SK-N-MC (cell line): Measurements from ENCODE around the gene DAZ3.
"Not testable (repeated sequence)": the region's sequence is repeated elsewhere in the genome, so short reads cannot be mapped to it uniquely, and the experiment has no call there.

ENCODE experiments used
- DNase-seq: peaks from one replicate; pipeline ENCODE4 v3.0.0-alpha.2; 2011; ENCODE audit warnings: low read depth, low spot score
- H3K27ac ChIP-seq: fragments of 200-600 bp; sonication (generic); 2 replicates; pipeline ENCODE4 v1.5.1; 2016; ENCODE audit warnings: mixed run types
- H3K36me3 ChIP-seq: fragments of 200-600 bp; sonication (generic); 2 replicates; pipeline ENCODE4 v1.6.1; 2017; ENCODE audit warnings: antibody characterized with exemption, low read length, mixed read lengths; ENCODE audit not compliant: insufficient read depth
- H3K4me3 ChIP-seq: fragments of 200-600 bp; sonication (generic); 2 replicates; pipeline ENCODE4 v1.5.1; 2016
- H3K9ac ChIP-seq: fragments of 200-600 bp; sonication (generic); 2 replicates; pipeline ENCODE4 v1.8.0; 2017; ENCODE audit warnings: mixed run types, mixed read lengths; ENCODE audit not compliant: insufficient read length
- H3K9me3 ChIP-seq: fragments of 200-600 bp; sonication (generic); 2 replicates; pipeline ENCODE4 v1.6.1; 2017; ENCODE audit warnings: low read depth, mild to moderate bottlenecking, antibody characterized with exemption, low read length, moderate library complexity, mixed read lengths

Gene DAZ3

GRCh38 chrY:24813293-24813692 lies at the start of gene DAZ3:
DAZ3 (minus strand) TSS chrY:24813393; CDS start chrY:24813185, 208 bp downstream.
- H3K9me3 ChIP-seq, H3K36me3 ChIP-seq, H3K27ac ChIP-seq, H3K4me3 ChIP-seq, H3K9ac ChIP-seq, DNase-seq: not testable (repeated sequence)

- not testable (repeated sequence) for H3K9me3 ChIP-seq, H3K36me3 ChIP-seq, DNase-seq, H3K4me3 ChIP-seq, H3K27ac ChIP-seq, H3K9ac ChIP-seq
Measured at GRCh38 chrY:24833619-24834018, 20.4 kb upstream of the DAZ3 start, which contains the start of gene DAZ4. DAZ4 (plus strand) TSS chrY:24833919; CDS start chrY:24834127, 208 bp downstream.

DNA sequence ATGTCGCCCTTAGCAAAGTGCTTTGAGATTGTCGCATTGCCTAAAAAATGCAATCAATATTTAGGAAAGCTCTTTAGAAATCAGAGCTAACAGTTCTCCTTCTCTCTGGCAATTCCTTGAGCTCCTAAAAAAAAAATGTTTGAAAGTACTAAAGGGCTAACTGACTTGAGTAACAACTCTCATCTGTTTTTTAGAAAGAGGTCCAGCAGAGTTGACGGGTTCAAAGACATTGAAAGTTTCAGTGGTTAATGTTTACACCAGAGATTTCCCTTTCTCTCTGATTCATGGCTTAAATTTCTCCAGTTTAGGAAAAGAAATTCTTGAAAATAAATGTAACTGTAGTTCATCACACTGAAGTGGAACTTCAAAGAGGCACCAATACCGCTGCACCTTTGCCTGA lies 11.9 kb upstream of the DAZ3 start:
- H3K9ac ChIP-seq, H3K27ac ChIP-seq, H3K4me3 ChIP-seq, DNase-seq, H3K36me3 ChIP-seq, H3K9me3 ChIP-seq: not testable (repeated sequence)

GRCh38 chrY:24824184-24824879 lies 11.1 kb upstream of the DAZ3 start:
- not testable (repeated sequence) for H3K36me3 ChIP-seq, H3K9me3 ChIP-seq, H3K27ac ChIP-seq, H3K4me3 ChIP-seq, DNase-seq, H3K9ac ChIP-seq

DNA sequence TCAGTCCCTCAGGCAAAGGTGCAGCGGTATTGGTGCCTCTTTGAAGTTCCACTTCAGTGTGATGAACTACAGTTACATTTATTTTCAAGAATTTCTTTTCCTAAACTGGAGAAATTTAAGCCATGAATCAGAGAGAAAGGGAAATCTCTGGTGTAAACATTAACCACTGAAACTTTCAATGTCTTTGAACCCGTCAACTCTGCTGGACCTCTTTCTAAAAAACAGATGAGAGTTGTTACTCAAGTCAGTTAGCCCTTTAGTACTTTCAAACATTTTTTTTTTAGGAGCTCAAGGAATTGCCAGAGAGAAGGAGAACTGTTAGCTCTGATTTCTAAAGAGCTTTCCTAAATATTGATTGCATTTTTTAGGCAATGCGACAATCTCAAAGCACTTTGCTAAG lies 8.6 kb upstream of the DAZ3 start:
- H3K27ac ChIP-seq, H3K9me3 ChIP-seq, DNase-seq, H3K36me3 ChIP-seq, H3K4me3 ChIP-seq, H3K9ac ChIP-seq: not testable (repeated sequence)
